ENCODE measurements around the gene DCK. TPM values are rescaled to one million over a fixed set of nuclear protein-coding genes. Genes with fewer than 3 reads are reported as not detected.

The DCK gene
- polyA plus RNA-seq, 1 experiment, result 9.8 TPM

DNA sequence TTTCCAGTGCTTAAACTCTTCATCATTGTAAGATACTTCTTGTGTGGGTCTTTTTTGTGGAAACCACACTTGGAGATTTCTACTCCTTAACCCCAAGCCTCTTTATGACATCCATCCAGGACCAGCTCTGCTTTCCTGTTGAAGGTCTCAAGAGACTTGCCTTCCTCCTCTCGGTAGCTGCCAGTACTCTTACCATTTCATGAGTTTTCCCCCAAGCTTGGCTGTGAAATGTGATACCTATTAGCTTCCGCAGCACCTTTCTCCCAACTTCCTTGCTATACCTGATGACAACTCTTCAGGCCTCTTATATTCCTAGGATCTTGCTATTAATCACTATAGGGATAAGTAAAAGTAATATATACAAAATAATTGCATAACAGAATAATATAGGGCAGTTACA lies 1.9 kb upstream of the DCK start:
- TF ChIP-seq, protein P1, sequence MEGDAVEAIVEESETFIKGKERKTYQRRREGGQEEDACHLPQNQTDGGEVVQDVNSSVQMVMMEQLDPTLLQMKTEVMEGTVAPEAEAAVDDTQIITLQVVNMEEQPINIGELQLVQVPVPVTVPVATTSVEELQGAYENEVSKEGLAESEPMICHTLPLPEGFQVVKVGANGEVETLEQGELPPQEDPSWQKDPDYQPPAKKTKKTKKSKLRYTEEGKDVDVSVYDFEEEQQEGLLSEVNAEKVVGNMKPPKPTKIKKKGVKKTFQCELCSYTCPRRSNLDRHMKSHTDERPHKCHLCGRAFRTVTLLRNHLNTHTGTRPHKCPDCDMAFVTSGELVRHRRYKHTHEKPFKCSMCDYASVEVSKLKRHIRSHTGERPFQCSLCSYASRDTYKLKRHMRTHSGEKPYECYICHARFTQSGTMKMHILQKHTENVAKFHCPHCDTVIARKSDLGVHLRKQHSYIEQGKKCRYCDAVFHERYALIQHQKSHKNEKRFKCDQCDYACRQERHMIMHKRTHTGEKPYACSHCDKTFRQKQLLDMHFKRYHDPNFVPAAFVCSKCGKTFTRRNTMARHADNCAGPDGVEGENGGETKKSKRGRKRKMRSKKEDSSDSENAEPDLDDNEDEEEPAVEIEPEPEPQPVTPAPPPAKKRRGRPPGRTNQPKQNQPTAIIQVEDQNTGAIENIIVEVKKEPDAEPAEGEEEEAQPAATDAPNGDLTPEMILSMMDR (IDR thresholded peaks at IDR 0.05; ENCODE audit: low read depth, low read length), result no peak
- Histone ChIP-seq H3K4me3 (ENCODE audit: low read depth, low read length) (no peak overlapping the region), H3K27me3 (ENCODE audit: control insufficient read depth, insufficient read depth, low read length) (no peaks in the 10 kb centered on the region), H3K9me3 (ENCODE audit: control insufficient read depth, insufficient read depth, low read length) (no peaks in the 10 kb centered on the region), H3K27ac (ENCODE audit: low read depth, low read length) (no peak overlapping the region)
- ChIA-PET POLR2A (no interaction called here), CTCF (interaction anchor here (0.6 kb wide), 1 partner anchor 27 kb away, joined by 3 read pairs; no protein-coding TSS in a partner anchor)
- no peak for DNase-seq (ENCODE audit: low read depth, low spot score)

DNA sequence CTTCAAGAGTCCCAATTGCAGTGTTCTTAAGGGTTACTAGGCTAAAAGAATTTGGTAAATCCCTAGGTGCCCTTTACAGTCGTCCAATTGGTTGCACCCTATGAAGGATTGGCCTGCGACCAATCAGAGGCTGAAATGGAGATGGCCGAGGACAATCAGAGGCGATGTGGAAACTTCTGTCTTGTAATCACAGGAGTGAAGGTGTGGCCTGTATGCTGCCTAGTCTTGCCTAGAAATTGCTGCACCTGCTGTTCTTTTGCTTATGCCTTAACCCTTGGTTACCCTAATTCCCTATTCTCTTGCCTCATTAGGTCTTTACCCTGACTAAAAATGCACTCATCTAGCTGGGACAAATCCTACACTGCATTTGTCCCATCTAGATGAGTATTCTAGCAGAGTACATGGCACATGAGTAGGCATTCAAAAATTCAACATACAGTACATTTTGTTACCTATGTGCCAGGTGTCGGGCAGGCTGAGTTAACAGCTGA lies 1.0 kb upstream of the DCK start:
- POLR2A ChIA-PET, result interaction anchor here (0.7 to 1.2 kb wide), 2 partner anchors 17 to 76 kb away, joined by 4 read pairs; no protein-coding TSS in a partner anchor
- H3K4me3 ChIP-seq (ENCODE audit: low read depth, low read length), result peak overlapping the region; percentile 89
- no peaks in the 10 kb centered on the region for H3K9me3 ChIP-seq (ENCODE audit: control insufficient read depth, insufficient read depth, low read length)
- H3K27ac ChIP-seq (ENCODE audit: low read depth, low read length), result no peak overlapping the region
- CTCF ChIA-PET, result interaction anchor here (2.8 to 3.0 kb wide), 2 partner anchors 17 to 340 kb away, joined by 12 to 14 read pairs; no protein-coding TSS in a partner anchor
- no peaks in the 10 kb centered on the region for H3K27me3 ChIP-seq (ENCODE audit: control insufficient read depth, insufficient read depth, low read length)
- DNase-seq (ENCODE audit: low read depth, low spot score), result no peak
- TF ChIP-seq, protein P1 (IDR thresholded peaks at IDR 0.05; ENCODE audit: low read depth, low read length), result no peak

DNA sequence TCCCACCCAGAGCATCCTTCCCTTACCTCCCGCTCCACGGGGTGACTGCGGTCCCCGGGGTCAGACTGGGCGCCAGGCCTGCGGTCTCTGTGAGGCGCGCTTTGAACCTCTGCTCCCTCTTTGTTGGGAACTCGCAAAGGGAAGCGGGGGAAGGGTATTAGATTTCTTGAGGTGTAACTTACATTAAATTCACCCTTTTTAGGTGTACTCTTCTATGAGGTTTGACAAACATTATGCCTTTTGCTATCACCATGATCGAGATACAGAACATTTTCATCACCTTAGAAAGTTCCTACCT lies 569 bp downstream of the DCK start:
- Histone ChIP-seq H3K27me3 (ENCODE audit: control insufficient read depth, insufficient read depth, low read length) (no peaks in the 10 kb centered on the region), H3K4me3 (ENCODE audit: low read depth, low read length) (peak overlapping the region; percentile 89), H3K9me3 (ENCODE audit: control insufficient read depth, insufficient read depth, low read length) (no peaks in the 10 kb centered on the region), H3K27ac (ENCODE audit: low read depth, low read length) (peak overlapping the region; percentile 86)
- no peak for DNase-seq (ENCODE audit: low read depth, low spot score)
- CTCF ChIA-PET, result interaction anchor here (2.8 to 3.0 kb wide), 2 partner anchors 16 to 342 kb away, joined by 12 to 14 read pairs; no protein-coding TSS in a partner anchor
- TF ChIP-seq, protein P1 (IDR thresholded peaks at IDR 0.05; ENCODE audit: low read depth, low read length), result no peak
- POLR2A ChIA-PET, result interaction anchor here (0.6 to 1.3 kb wide), 5 partner anchors 36 to 314 kb away, joined by 3 to 7 read pairs (median 3); partner anchors contain the start of gene MOB1B

DNA sequence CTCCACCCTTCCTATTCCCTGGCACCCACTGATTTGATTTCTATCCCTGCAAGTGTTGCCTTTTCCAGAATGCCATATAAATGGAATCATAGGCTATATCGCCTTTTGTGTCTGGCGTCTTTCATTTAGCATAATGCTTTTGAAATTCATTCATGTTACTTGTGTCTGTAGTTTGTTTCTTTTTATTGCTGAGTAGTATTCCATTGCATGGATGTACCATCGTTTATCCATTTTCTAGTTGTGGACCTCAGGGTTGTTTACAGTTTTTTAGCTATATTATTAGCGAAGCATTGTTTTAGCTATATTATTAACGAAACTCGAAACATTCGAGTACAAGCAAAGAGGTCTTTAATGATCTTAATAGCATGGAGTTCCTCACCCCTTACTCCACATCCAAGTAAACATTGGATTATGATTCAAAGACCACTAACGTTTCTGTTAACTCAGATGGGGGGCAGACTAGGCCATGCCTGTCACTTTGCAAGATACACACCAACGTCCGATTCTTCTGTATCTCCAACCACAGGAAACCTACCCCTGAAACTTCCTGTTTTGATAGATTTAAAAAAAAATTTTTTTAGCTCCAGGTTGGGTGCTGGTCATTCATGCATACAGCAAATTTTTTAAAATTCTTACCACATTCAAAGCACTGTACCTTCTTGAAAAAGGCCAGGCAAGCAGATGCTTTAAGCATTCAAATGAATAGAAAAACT lies 1.1 kb downstream of the DCK start:
- Histone ChIP-seq H3K27ac (ENCODE audit: low read depth, low read length) (no peak overlapping the region), H3K9me3 (ENCODE audit: control insufficient read depth, insufficient read depth, low read length) (no peaks in the 10 kb centered on the region), H3K27me3 (ENCODE audit: control insufficient read depth, insufficient read depth, low read length) (no peaks in the 10 kb centered on the region), H3K4me3 (ENCODE audit: low read depth, low read length) (peak overlapping the region; percentile 89)
- TF ChIP-seq, protein P1 (IDR thresholded peaks at IDR 0.05; ENCODE audit: low read depth, low read length), result no peak
- DNase-seq (ENCODE audit: low read depth, low spot score), result no peak
- ChIA-PET POLR2A (no interaction called here), CTCF (interaction anchor here (2.8 to 3.0 kb wide), 2 partner anchors 15 to 342 kb away, joined by 12 to 14 read pairs; no protein-coding TSS in a partner anchor)

DNA sequence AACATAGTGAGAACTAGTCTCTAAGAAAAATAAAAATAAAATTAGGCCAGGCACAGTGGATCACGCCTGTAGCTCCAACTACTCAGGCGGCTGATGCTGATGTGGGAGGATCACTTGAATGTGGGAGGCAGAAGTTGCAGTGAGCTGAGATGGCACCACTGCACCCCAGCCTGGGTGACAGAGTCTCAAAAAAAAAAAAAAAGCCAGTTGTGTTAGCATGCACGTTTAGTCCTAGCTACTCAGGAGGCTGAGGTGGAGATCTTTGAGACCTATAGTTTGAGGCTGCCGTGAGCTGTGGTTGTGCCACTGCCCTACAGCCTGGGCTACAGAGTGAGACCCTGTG lies 2.5 kb downstream of the DCK start:
- Histone ChIP-seq H3K27me3 (ENCODE audit: control insufficient read depth, insufficient read depth, low read length) (no peaks in the 10 kb centered on the region), H3K9me3 (ENCODE audit: control insufficient read depth, insufficient read depth, low read length) (no peaks in the 10 kb centered on the region), H3K4me3 (ENCODE audit: low read depth, low read length) (no peak overlapping the region), H3K27ac (ENCODE audit: low read depth, low read length) (no peak overlapping the region)
- ChIA-PET POLR2A (interaction anchor here (0.6 to 0.7 kb wide), 2 partner anchors 66 to 220 kb away, joined by 3 to 6 read pairs; no protein-coding TSS in a partner anchor), CTCF (interaction anchor here (1.1 to 3.0 kb wide), 2 partner anchors 14 to 344 kb away, joined by 4 to 36 read pairs; no protein-coding TSS in a partner anchor)
- no peak for DNase-seq (ENCODE audit: low read depth, low spot score)
- TF ChIP-seq, protein P1 (IDR thresholded peaks at IDR 0.05; ENCODE audit: low read depth, low read length), result no peak

Measured in AG04450 (cell line).